ENCODE results near the gene PKDREJ.

The PKDREJ gene

GRCh38 chr22:46286006-46286405 is 22.9 kb upstream of the PKDREJ start:
- TF ChIP-seq GATA1 (IDR thresholded peaks at IDR 0.05; ENCODE audit: low read depth, low read length), result no peak
- TF ChIP-seq POLR2A (IDR thresholded peaks at IDR 0.05; ENCODE audit: low read length), result no peak
- DNase-seq, result no peak

GRCh38 chr22:46281866-46282678 is 18.9 kb upstream of the PKDREJ start:
- no peak for DNase-seq
- no peak for TF ChIP-seq GATA1 (IDR thresholded peaks at IDR 0.05; ENCODE audit: low read depth, low read length)
- TF ChIP-seq POLR2A (IDR thresholded peaks at IDR 0.05; ENCODE audit: low read length), result no peak

- TF ChIP-seq POLR2A (IDR thresholded peaks at IDR 0.05; ENCODE audit: low read length) (no peak), GATA1 (IDR thresholded peaks at IDR 0.05; ENCODE audit: low read depth, low read length) (no peak)
- no peak for DNase-seq
These were observed 18.0 kb upstream of the PKDREJ start for GRCh38 chr22:46280999-46281623.

GRCh38 chr22:46280063-46280817 is 17.1 kb upstream of the PKDREJ start:
- TF ChIP-seq GATA1 (IDR thresholded peaks at IDR 0.05; ENCODE audit: low read depth, low read length) (no peak), POLR2A (IDR thresholded peaks at IDR 0.05; ENCODE audit: low read length) (no peak)
- no peak for DNase-seq

- TF ChIP-seq POLR2A (IDR thresholded peaks at IDR 0.05; ENCODE audit: low read length) (no peak), GATA1 (IDR thresholded peaks at IDR 0.05; ENCODE audit: low read depth, low read length) (no peak)
- DNase-seq, result no peak
These were observed 15.8 kb upstream of the PKDREJ start for GRCh38 chr22:46278656-46279645.

GRCh38 chr22:46276563-46276962 is 13.4 kb upstream of the PKDREJ start:
- TF ChIP-seq GATA1 (IDR thresholded peaks at IDR 0.05; ENCODE audit: low read depth, low read length), result no peak
- no peak for TF ChIP-seq POLR2A (IDR thresholded peaks at IDR 0.05; ENCODE audit: low read length)
- DNase-seq, result no peak

- DNase-seq, result no peak
- TF ChIP-seq GATA1 (IDR thresholded peaks at IDR 0.05; ENCODE audit: low read depth, low read length) (no peak), POLR2A (IDR thresholded peaks at IDR 0.05; ENCODE audit: low read length) (no peak)
These were observed 12.4 kb upstream of the PKDREJ start for GRCh38 chr22:46275455-46276122.

- no peak for DNase-seq
- TF ChIP-seq GATA1 (IDR thresholded peaks at IDR 0.05; ENCODE audit: low read depth, low read length), result no peak
These were observed 11.2 kb upstream of the PKDREJ start for GRCh38 chr22:46274381-46274780.

GRCh38 chr22:46273432-46274148 is 10.4 kb upstream of the PKDREJ start:
- DNase-seq, result no peak
- TF ChIP-seq GATA1 (IDR thresholded peaks at IDR 0.05; ENCODE audit: low read depth, low read length), result no peak
- no peak for TF ChIP-seq POLR2A (IDR thresholded peaks at IDR 0.05; ENCODE audit: low read length)

- TF ChIP-seq POLR2A (IDR thresholded peaks at IDR 0.05; ENCODE audit: low read length) (no peak), GATA1 (IDR thresholded peaks at IDR 0.05; ENCODE audit: low read depth, low read length) (no peak)
- DNase-seq, result no peak
These were observed 9.8 kb upstream of the PKDREJ start for GRCh38 chr22:46272762-46273431.

- TF ChIP-seq POLR2A (IDR thresholded peaks at IDR 0.05; ENCODE audit: low read length), result no peak
- TF ChIP-seq GATA1 (IDR thresholded peaks at IDR 0.05; ENCODE audit: low read depth, low read length), result no peak
- no peak for DNase-seq
These were observed 9.1 kb upstream of the PKDREJ start for GRCh38 chr22:46272196-46272595.

GRCh38 chr22:46269564-46269963 is 6.4 kb upstream of the PKDREJ start:
- TF ChIP-seq POLR2A (IDR thresholded peaks at IDR 0.05; ENCODE audit: low read length) (no peak), GATA1 (IDR thresholded peaks at IDR 0.05; ENCODE audit: low read depth, low read length) (no peak)
- DNase-seq, result no peak
